ENCODE data around the gene SLC16A1.

Gene SLC16A1

GRCh38 chr1:112934577-112934976 is 21.4 kb downstream of the SLC16A1 start:
- Histone ChIP-seq H3K27me3 (ENCODE audit: insufficient read depth, poor library complexity, severe bottlenecking) (no peaks in the 10 kb centered on the region), H3K4me3 (replicated peaks; ENCODE audit: insufficient read depth, low read length) (no peak overlapping the region), H3K27ac (replicated peaks) (no peak overlapping the region)
- DNase-seq (ENCODE audit: low read depth in 1 of 2, low spot score in 1 of 2), result no peak
- TF ChIP-seq GABPA (IDR thresholded peaks at IDR 0.05; ENCODE audit: low read depth) (no peak), SPI1 (IDR thresholded peaks at IDR 0.05; ENCODE audit: borderline replicate concordance, low read depth) (no peak; the same call in 1 of the 2 replicates), POLR2AphosphoS5 (IDR thresholded peaks at IDR 0.05; ENCODE audit: low read depth) (no peak), REST (IDR thresholded peaks at IDR 0.05; ENCODE audit: insufficient replicate concordance, low read depth) (no peak), CTCF (IDR thresholded peaks at IDR 0.05; ENCODE audit: insufficient read depth, low read length) (no peak)

- H3K4me3 ChIP-seq (replicated peaks; ENCODE audit: insufficient read depth, low read length), result no peak overlapping the region
- H3K27me3 ChIP-seq (ENCODE audit: insufficient read depth, poor library complexity, severe bottlenecking), result no peaks in the 10 kb centered on the region
- no peak overlapping the region for H3K27ac ChIP-seq (replicated peaks)
- TF ChIP-seq POLR2AphosphoS5 (IDR thresholded peaks at IDR 0.05; ENCODE audit: low read depth), result no peak
- no peak for TF ChIP-seq CTCF (IDR thresholded peaks at IDR 0.05; ENCODE audit: insufficient read depth, low read length)
- TF ChIP-seq SPI1 (IDR thresholded peaks at IDR 0.05; ENCODE audit: borderline replicate concordance, low read depth), result no peak
- TF ChIP-seq GABPA (IDR thresholded peaks at IDR 0.05; ENCODE audit: low read depth), result no peak
- no peak for TF ChIP-seq REST (IDR thresholded peaks at IDR 0.05; ENCODE audit: insufficient replicate concordance, low read depth)
- DNase-seq (ENCODE audit: low read depth in 1 of 2, low spot score in 1 of 2), result no peak
Measured at GRCh38 chr1:112933820-112934571, 22.0 kb downstream of the SLC16A1 start.

- no peak overlapping the region for H3K27ac ChIP-seq (replicated peaks)
Measured at GRCh38 chr1:112929979-112930378, 26.0 kb downstream of the SLC16A1 start.

More at GRCh38 chr1:112929979-112930378, 26.0 kb downstream of the SLC16A1 start:
- TF ChIP-seq REST (IDR thresholded peaks at IDR 0.05; ENCODE audit: insufficient replicate concordance, low read depth), result no peak
- TF ChIP-seq GABPA (IDR thresholded peaks at IDR 0.05; ENCODE audit: low read depth), result no peak
- TF ChIP-seq POLR2AphosphoS5 (IDR thresholded peaks at IDR 0.05; ENCODE audit: low read depth), result no peak
- TF ChIP-seq SPI1 (IDR thresholded peaks at IDR 0.05; ENCODE audit: borderline replicate concordance, low read depth), result no peak
- no peak for TF ChIP-seq CTCF (IDR thresholded peaks at IDR 0.05; ENCODE audit: insufficient read depth, low read length)
- no peak for DNase-seq (ENCODE audit: low read depth in 1 of 2, low spot score in 1 of 2)
- Histone ChIP-seq H3K4me3 (replicated peaks; ENCODE audit: insufficient read depth, low read length) (no peak overlapping the region), H3K27me3 (ENCODE audit: insufficient read depth, poor library complexity, severe bottlenecking) (no peaks in the 10 kb centered on the region)
